Calu3 (cell line): ENCODE measurements around the gene NSD2. TPM values are rescaled to one million over a fixed set of nuclear protein-coding genes. Genes with fewer than 3 reads are reported as not detected.

Experiments
- BruUV-seq: library from RNA; stranded (reverse); fragments of 400-500 nt; replicated peaks from 2 replicates; lab custom pipeline; 2021; lab: Mats Ljungman, UMichigan
- CTCF ChIA-PET: fragments of 300-600 bp; sonication (Branson Sonifier 250); formaldehyde crosslinking; loops from one replicate; lab custom pipeline; 2022; ENCODE audit warnings: antibody characterized with exemption; lab: Charles Lee
- DNase-seq: peaks from one replicate; pipeline ENCODE4 v3.0.0; 2022
- H3K27ac Mint-ChIP-seq: one replicate; pipeline ENCODE4 v1.8.0; 2022; ENCODE audit warnings: mixed read lengths; ENCODE audit not compliant: unreplicated experiment
- H3K27me3 Mint-ChIP-seq: one replicate; pipeline ENCODE4 v1.8.0; 2022; ENCODE audit warnings: mixed read lengths; ENCODE audit not compliant: unreplicated experiment
- H3K36me3 Mint-ChIP-seq: one replicate; pipeline ENCODE4 v1.8.0; 2022; ENCODE audit warnings: mild to moderate bottlenecking, moderate library complexity, mixed read lengths; ENCODE audit not compliant: insufficient read depth, unreplicated experiment
- H3K4me1 Mint-ChIP-seq: one replicate; pipeline ENCODE4 v1.8.0; 2022; ENCODE audit warnings: mild to moderate bottlenecking, low read depth, mixed read lengths; ENCODE audit not compliant: unreplicated experiment
- H3K4me3 Mint-ChIP-seq: one replicate; pipeline ENCODE4 v1.8.0; 2022; ENCODE audit warnings: mild to moderate bottlenecking, low read depth, moderate library complexity, mixed read lengths; ENCODE audit not compliant: unreplicated experiment
- H3K9me3 Mint-ChIP-seq: one replicate; pipeline ENCODE4 v1.8.0; 2022; ENCODE audit warnings: low read depth, mixed read lengths; ENCODE audit not compliant: unreplicated experiment
- intact Hi-C: fragments of 100-400 bp; cut with micrococcal nuclease; formaldehyde crosslinking; loops from one replicate; pipeline ENCODE4 v1.10.0; 2022; ENCODE audit not compliant: unreplicated experiment
- total RNA-seq: library from RNA; stranded (reverse); gene quantifications from 2 replicates; pipeline ENCODE4 v1.2.3, GENCODE V29; 2022
- TF ChIP-seq, protein P1 (sequence below): fragments of 200-600 bp; IDR thresholded peaks from one replicate; pipeline ENCODE4 v1.8.0; 2022; ENCODE audit warnings: antibody characterized with exemption; ENCODE audit not compliant: unreplicated experiment

Gene NSD2
- total RNA-seq, 1 experiment from 2014 or later, result 104 TPM

DNA sequence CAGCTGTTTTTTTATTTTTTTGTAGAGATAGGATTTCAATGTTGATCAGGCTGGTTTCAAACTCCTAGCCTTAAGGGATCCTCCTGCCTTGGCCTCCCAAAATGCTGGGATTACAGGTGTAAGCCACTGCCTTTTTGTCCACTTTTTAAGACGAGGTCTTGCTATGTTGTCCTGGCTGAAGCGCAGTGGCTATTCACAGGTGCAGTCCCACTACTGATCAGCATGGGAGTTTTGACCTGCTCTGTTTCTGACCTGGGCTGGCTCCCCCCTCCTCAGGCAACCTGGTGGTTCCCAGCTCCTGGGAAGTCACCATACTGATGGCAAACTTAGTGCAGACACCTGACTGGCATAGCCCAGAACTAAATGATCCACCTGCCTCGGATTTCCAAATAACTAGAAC, 2.3 kb upstream of the NSD2 start:
- H3K9me3 Mint-ChIP-seq, result no peaks in the 10 kb centered on the region
- TF ChIP-seq, protein P1, sequence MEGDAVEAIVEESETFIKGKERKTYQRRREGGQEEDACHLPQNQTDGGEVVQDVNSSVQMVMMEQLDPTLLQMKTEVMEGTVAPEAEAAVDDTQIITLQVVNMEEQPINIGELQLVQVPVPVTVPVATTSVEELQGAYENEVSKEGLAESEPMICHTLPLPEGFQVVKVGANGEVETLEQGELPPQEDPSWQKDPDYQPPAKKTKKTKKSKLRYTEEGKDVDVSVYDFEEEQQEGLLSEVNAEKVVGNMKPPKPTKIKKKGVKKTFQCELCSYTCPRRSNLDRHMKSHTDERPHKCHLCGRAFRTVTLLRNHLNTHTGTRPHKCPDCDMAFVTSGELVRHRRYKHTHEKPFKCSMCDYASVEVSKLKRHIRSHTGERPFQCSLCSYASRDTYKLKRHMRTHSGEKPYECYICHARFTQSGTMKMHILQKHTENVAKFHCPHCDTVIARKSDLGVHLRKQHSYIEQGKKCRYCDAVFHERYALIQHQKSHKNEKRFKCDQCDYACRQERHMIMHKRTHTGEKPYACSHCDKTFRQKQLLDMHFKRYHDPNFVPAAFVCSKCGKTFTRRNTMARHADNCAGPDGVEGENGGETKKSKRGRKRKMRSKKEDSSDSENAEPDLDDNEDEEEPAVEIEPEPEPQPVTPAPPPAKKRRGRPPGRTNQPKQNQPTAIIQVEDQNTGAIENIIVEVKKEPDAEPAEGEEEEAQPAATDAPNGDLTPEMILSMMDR, result no peak
- CTCF ChIA-PET, result no interaction called here
- H3K27me3 Mint-ChIP-seq, result no peaks in the 10 kb centered on the region
- H3K4me1 Mint-ChIP-seq, result peaks cover 10% of the 10 kb centered on the region
- H3K4me3 Mint-ChIP-seq, result no peak overlapping the region
- intact Hi-C loops, result no loop called here
- no peak overlapping the region for H3K27ac Mint-ChIP-seq
- no peak for DNase-seq
- H3K36me3 Mint-ChIP-seq, result peaks cover 16% of the 10 kb centered on the region
- BruUV-seq, result no TSS peak

DNA sequence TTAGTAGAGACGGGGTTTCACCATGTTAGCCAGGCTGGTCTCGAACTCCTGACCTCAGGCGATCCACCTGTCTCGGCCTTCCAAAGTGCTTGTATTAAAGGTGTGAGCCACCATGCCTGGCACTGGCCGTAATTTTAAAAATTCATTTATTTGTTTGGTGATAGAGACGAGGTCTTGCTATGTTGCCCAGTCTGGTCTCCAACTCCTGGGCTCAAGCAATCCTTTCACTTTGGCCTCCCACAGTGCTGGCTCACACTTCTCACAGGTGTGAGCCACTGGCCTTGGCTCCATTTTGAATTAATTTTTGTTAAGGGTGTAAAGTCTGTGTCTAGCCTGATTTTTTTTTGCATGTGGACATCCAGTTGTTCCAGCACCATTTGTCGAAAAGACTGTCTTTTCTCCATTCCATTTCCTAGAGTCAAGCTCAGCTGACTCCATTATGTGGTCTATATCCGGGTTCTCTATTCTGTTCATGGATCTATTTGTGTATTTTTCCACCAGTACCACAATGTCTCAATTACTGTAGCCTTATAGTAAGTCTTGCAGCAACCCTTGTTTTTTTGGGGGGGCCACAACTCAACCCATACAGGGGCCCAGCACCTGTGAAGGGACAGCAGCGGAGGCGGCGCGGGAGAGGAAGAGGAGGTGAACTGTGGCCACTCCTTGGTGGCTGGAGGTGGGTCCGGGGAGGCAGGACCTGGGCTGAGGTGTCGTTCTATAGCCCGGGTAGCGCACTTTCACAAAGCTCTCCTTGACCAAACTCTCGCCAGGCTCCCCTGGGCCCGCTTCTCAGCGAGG, 1.5 kb upstream of the NSD2 start:
- TSS peak; percentile 85 for BruUV-seq
- intact Hi-C loops, result no loop called here
- TF ChIP-seq, protein P1, result no peak
- no peaks in the 10 kb centered on the region for H3K27me3 Mint-ChIP-seq
- DNase-seq, result no peak
- no peaks in the 10 kb centered on the region for H3K9me3 Mint-ChIP-seq
- H3K27ac Mint-ChIP-seq, result peak overlapping the region; percentile 89
- H3K4me3 Mint-ChIP-seq, result peak overlapping the region; percentile 93
- H3K36me3 Mint-ChIP-seq, result peaks cover 16% of the 10 kb centered on the region
- peaks cover 18% of the 10 kb centered on the region for H3K4me1 Mint-ChIP-seq
- CTCF ChIA-PET, result no interaction called here

DNA sequence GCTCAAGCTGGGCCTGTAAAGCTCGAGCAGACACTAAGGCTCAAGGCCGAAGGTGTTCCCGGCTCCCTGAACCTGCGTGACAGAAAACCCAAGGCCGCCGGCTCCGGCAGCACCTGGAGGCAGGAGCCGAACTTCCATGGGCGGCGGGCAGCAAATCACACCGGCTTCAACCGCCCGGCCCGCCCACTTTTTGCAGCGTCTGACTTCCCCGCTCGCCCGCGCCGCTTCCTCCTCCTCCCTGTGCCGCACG, 940 bp upstream of the NSD2 start:
- Mint-ChIP-seq H3K9me3 (no peaks in the 10 kb centered on the region), H3K4me1 (peaks cover 18% of the 10 kb centered on the region), H3K4me3 (peak overlapping the region; percentile 93), H3K36me3 (peaks cover 16% of the 10 kb centered on the region), H3K27ac (peak overlapping the region; percentile 89), H3K27me3 (no peaks in the 10 kb centered on the region)
- CTCF ChIA-PET, result interaction anchor here (0.9 kb wide), 1 partner anchor 14 kb away, joined by 4 read pairs; the partner anchor contains the start of gene LETM1
- intact Hi-C loops, result no loop called here
- TF ChIP-seq, protein P1, result no peak
- BruUV-seq, result no TSS peak
- peak; percentile 86 for DNase-seq

DNA sequence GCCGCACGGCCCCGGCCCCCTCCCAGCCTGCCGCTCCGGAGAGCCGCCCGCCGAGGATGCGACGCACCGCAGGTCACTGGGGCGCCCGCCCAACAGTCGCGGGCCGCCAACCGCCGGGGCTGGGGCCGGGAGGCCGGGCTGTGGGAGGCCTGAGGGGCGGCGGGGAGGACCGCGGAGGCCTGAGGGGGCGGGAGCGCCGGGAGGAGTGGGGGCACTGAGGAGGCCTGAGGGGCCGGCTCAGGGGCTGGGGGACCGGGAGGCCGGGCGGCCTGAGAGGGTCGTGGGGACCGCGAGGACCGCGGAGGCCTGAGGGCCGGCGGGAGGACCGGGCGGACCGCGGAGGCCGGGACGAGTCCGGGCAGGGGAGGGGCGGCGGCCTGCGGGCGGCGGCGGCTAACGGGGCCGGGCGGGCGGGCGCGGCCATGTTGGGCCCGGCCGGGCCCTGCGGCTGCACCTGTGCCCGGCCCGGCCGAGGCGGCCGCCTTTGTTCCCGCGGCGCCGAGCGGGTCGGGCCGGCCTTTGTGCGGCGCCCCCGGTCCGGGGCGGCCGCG, 353 bp downstream of the NSD2 start:
- Mint-ChIP-seq H3K4me1 (peaks cover 18% of the 10 kb centered on the region), H3K27ac (no peak overlapping the region), H3K4me3 (peak overlapping the region; percentile 93), H3K9me3 (no peaks in the 10 kb centered on the region), H3K27me3 (no peaks in the 10 kb centered on the region), H3K36me3 (peaks cover 16% of the 10 kb centered on the region)
- DNase-seq, result peak; percentile 34
- intact Hi-C loops, result no loop called here
- TF ChIP-seq, protein P1, result no peak
- CTCF ChIA-PET, result no interaction called here
- no TSS peak for BruUV-seq
